Fibroblast of lung (primary cell): ENCODE data around the gene ROBO1.

Experiments
- CTCF ChIP-seq, 2 donors: IDR thresholded peaks in 1 of 2; conservative IDR thresholded peaks in 1 of 2; 1 replicate in 1 of 2; 2 replicates in 1 of 2; pipeline ENCODE4 v1.5.1; 2011 to 2012; ENCODE audit warnings: low read length in 2 of 2, control low read depth in 1 of 2, inconsistent platforms in 1 of 2, low read depth in 1 of 2, mild to moderate bottlenecking in 1 of 2
- EZH2 ChIP-seq: IDR thresholded peaks from 2 replicates; pipeline ENCODE4 v1.5.1; 2012; ENCODE audit warnings: low read length, control low read depth, mild to moderate bottlenecking; ENCODE audit errors: missing control alignments

GRCh38 chr3:78967061-78967460 is 800.7 kb downstream of the ROBO1 start:
- no peak for TF ChIP-seq CTCF (conservative IDR thresholded peaks at IDR 0.05 in 1 of 2, IDR thresholded peaks at IDR 0.05 in 1 of 2; ENCODE audit: low read depth in 1 of 2, low read length in 2 of 2)
- no peak for TF ChIP-seq EZH2
